Mesenchymal stem cell (in vitro differentiated cells and primary cell): Measurements from ENCODE around the gene AKT1S1.

Source experiments
- DNase-seq: peaks from one replicate; pipeline ENCODE4 v3.0.0-alpha.2; 2013
- H2AFZ ChIP-seq: one replicate; pipeline ENCODE4 v1.6.1; 2013; ENCODE audit warnings: low read depth, mild to moderate bottlenecking, control low read depth, inconsistent platforms, low read length, moderate library complexity
- H2AK5ac ChIP-seq: 2 replicates; pipeline ENCODE4 v1.6.1; 2013; ENCODE audit warnings: low read length, moderate library complexity, mild to moderate bottlenecking, inconsistent platforms; ENCODE audit not compliant: severe bottlenecking
- H2BK120ac ChIP-seq: one replicate; pipeline ENCODE4 v1.6.1; 2013; ENCODE audit warnings: low read depth, mild to moderate bottlenecking, inconsistent platforms, low read length, moderate library complexity
- H2BK12ac ChIP-seq, 2 experiments: one replicate each; pipeline ENCODE4 v1.6.1; 2013; ENCODE audit warnings: inconsistent platforms in 2 of 2, low read length in 2 of 2, mild to moderate bottlenecking in 2 of 2, moderate library complexity in 2 of 2, control low read depth in 1 of 2
- H2BK15ac ChIP-seq: one replicate; pipeline ENCODE4 v1.6.1; 2013; ENCODE audit warnings: mild to moderate bottlenecking, low read depth, inconsistent platforms; ENCODE audit not compliant: poor library complexity, severe bottlenecking
- H2BK5ac ChIP-seq: 2 replicates; pipeline ENCODE4 v1.6.1; 2013; ENCODE audit warnings: low read depth, mild to moderate bottlenecking, low read length, control low read depth, inconsistent platforms; ENCODE audit not compliant: poor library complexity, severe bottlenecking
- H3K14ac ChIP-seq, 2 experiments: one replicate each; pipeline ENCODE4 v1.6.1; 2013; ENCODE audit warnings: inconsistent platforms in 2 of 2, low read length in 2 of 2, control low read depth in 1 of 2, mild to moderate bottlenecking in 1 of 2, moderate library complexity in 1 of 2
- H3K18ac ChIP-seq, 2 experiments: one replicate each; pipeline ENCODE4 v1.6.1; 2013; ENCODE audit warnings: inconsistent platforms in 2 of 2, low read length in 2 of 2, control low read depth in 1 of 2, low read depth in 1 of 2, mild to moderate bottlenecking in 1 of 2
- H3K23ac ChIP-seq, 2 experiments: one replicate each; pipeline ENCODE4 v1.6.1; 2013; ENCODE audit warnings: inconsistent platforms in 2 of 2, low read length in 2 of 2, mild to moderate bottlenecking in 2 of 2, moderate library complexity in 2 of 2, control low read depth in 1 of 2
- H3K27ac ChIP-seq: 2 replicates; pipeline ENCODE4 v1.5.1; 2013; ENCODE audit warnings: mild to moderate bottlenecking, moderate library complexity, low read length, control low read depth, inconsistent platforms; ENCODE audit not compliant: poor library complexity, severe bottlenecking
- H3K27me3 ChIP-seq, 2 experiments: 2 replicates each; pipeline versions ENCODE4 v1.6.1 to v1.7.0; 2013; ENCODE audit warnings: low read length in 2 of 2, mild to moderate bottlenecking in 2 of 2, moderate library complexity in 2 of 2, control low read depth in 1 of 2, inconsistent platforms in 1 of 2; ENCODE audit not compliant: control insufficient read depth in 1 of 2, insufficient read depth in 1 of 2
- H3K36me3 ChIP-seq, 2 experiments: 2 replicates each; pipeline versions ENCODE4 v1.6.1 to v1.7.0; 2013; ENCODE audit warnings: low read length in 2 of 2, control low read depth in 1 of 2, inconsistent platforms in 1 of 2, low read depth in 1 of 2, mild to moderate bottlenecking in 1 of 2; ENCODE audit not compliant: insufficient read depth in 2 of 2, control insufficient read depth in 1 of 2
- H3K4ac ChIP-seq, 2 experiments: one replicate each; pipeline ENCODE4 v1.6.1; 2013; ENCODE audit warnings: inconsistent platforms in 2 of 2, low read length in 2 of 2, mild to moderate bottlenecking in 2 of 2, moderate library complexity in 2 of 2, control low read depth in 1 of 2, low read depth in 1 of 2
- H3K4me1 ChIP-seq: 2 replicates; pipeline ENCODE4 v1.6.1; 2013; ENCODE audit warnings: low read depth, low read length, control low read depth; ENCODE audit not compliant: control insufficient read depth, insufficient read depth
- H3K4me2 ChIP-seq: 2 replicates; pipeline ENCODE4 v1.6.1; 2013; ENCODE audit warnings: low read length, mild to moderate bottlenecking, inconsistent platforms; ENCODE audit not compliant: poor library complexity, severe bottlenecking
- H3K4me3 ChIP-seq, 2 experiments: 2 replicates each; pipeline versions ENCODE4 v1.5.1 to v1.7.0; 2013; ENCODE audit warnings: low read length in 2 of 2, mild to moderate bottlenecking in 2 of 2, control low read depth in 1 of 2, low read depth in 1 of 2; ENCODE audit not compliant: insufficient read depth in 1 of 2
- H3K79me1 ChIP-seq: replicated peaks from 2 replicates; pipeline ENCODE4 v1.6.1; 2013; ENCODE audit warnings: mild to moderate bottlenecking, control low read depth, low read length, inconsistent platforms; ENCODE audit not compliant: poor library complexity, severe bottlenecking
- H3K9ac ChIP-seq: 2 replicates; pipeline ENCODE4 v1.7.0; 2013; ENCODE audit warnings: mild to moderate bottlenecking, low read length, moderate library complexity
- H3K9me3 ChIP-seq: 2 replicates; pipeline ENCODE4 v1.7.0; 2013; ENCODE audit warnings: mild to moderate bottlenecking, low read length; ENCODE audit not compliant: control insufficient read depth
- H4K8ac ChIP-seq: one replicate; pipeline ENCODE4 v1.6.1; 2013; ENCODE audit warnings: inconsistent platforms, mild to moderate bottlenecking, low read length, moderate library complexity
- H4K91ac ChIP-seq: one replicate; pipeline ENCODE4 v1.6.1; 2013; ENCODE audit warnings: mild to moderate bottlenecking, low read length, inconsistent platforms
- WGBS: methylation state at CpG from one replicate; pipeline ENCODE4 v1.1.7; 2013; ENCODE audit warnings: mixed read lengths; 5-methylcytosine and 5-hydroxymethylcytosine counted together

AKT1S1 gene

GRCh38 chr19:49873834-49874233 is 3.3 kb downstream of the AKT1S1 start:
- H3K4me2 ChIP-seq: no peak overlapping the region
- no peak overlapping the region for H3K4me3 ChIP-seq
- no peak overlapping the region for H4K8ac ChIP-seq
- H3K4me1 ChIP-seq: peaks cover 40% of the 10 kb centered on the region
- no peak overlapping the region for H3K23ac ChIP-seq
- peaks cover 34% of the 10 kb centered on the region for H3K79me1 ChIP-seq
- H3K9ac ChIP-seq: peak overlapping the region; percentile 48
- no peak overlapping the region for H3K4ac ChIP-seq
- no peak overlapping the region for H3K27ac ChIP-seq
- H3K27me3 ChIP-seq: no peaks in the 10 kb centered on the region
- H3K36me3 ChIP-seq: peaks cover 33 to 50% of the 10 kb centered on the region in 2 experiments
- no peak overlapping the region for H3K18ac ChIP-seq
- no peak overlapping the region for H2AFZ ChIP-seq
- no peaks in the 10 kb centered on the region for H3K9me3 ChIP-seq
- WGBS: 92% methylated on average over 10 of the region's 10 CpGs
- peak overlapping the region; percentile 65 for H2AK5ac ChIP-seq
- no peak overlapping the region for H2BK120ac ChIP-seq
- H4K91ac ChIP-seq: no peak overlapping the region
- H3K14ac ChIP-seq: no peak overlapping the region
- no peak overlapping the region for H2BK15ac ChIP-seq
- no peak overlapping the region for H2BK12ac ChIP-seq
- no peak for DNase-seq
- H2BK5ac ChIP-seq: no peak overlapping the region

- H4K91ac ChIP-seq: peak overlapping the region; percentile 1
- peak overlapping the region; percentile 20 for H2BK15ac ChIP-seq
- H3K18ac ChIP-seq: no peak overlapping the region
- H3K4me1 ChIP-seq: peaks cover 39% of the 10 kb centered on the region
- WGBS: 97% methylated on average over 25 of the region's 29 CpGs
- no peak for DNase-seq
- H3K4ac ChIP-seq: no peak overlapping the region
- H2AK5ac ChIP-seq: no peak overlapping the region
- peaks cover 29% of the 10 kb centered on the region for H3K79me1 ChIP-seq
- H2BK5ac ChIP-seq: no peak overlapping the region
- H3K9me3 ChIP-seq: no peaks in the 10 kb centered on the region
- no peak overlapping the region for H3K23ac ChIP-seq
- H3K36me3 ChIP-seq: peaks cover 31 to 50% of the 10 kb centered on the region in 2 experiments
- no peak overlapping the region for H3K4me2 ChIP-seq
- no peak overlapping the region for H4K8ac ChIP-seq
- H3K9ac ChIP-seq: no peak overlapping the region
- H2BK12ac ChIP-seq: no peak overlapping the region
- H2AFZ ChIP-seq: no peak overlapping the region
- no peak overlapping the region for H2BK120ac ChIP-seq
- no peak overlapping the region for H3K14ac ChIP-seq
- H3K4me3 ChIP-seq: no peak overlapping the region
- H3K27me3 ChIP-seq: no peaks in the 10 kb centered on the region
- H3K27ac ChIP-seq: no peak overlapping the region
Measured at GRCh38 chr19:49873129-49873521, 4.0 kb downstream of the AKT1S1 start.

GRCh38 chr19:49872245-49873128 is 4.7 kb downstream of the AKT1S1 start:
- Histone ChIP-seq H2BK15ac (peak overlapping the region; percentile 20), H3K27ac (no peak overlapping the region), H3K14ac (no peak overlapping the region), H2BK5ac (no peak overlapping the region), H3K23ac (no peak overlapping the region), H3K4ac (peak overlapping the region in 1 of 2 experiments; percentile 30), H4K8ac (no peak overlapping the region), H3K4me1 (peaks cover 39% of the 10 kb centered on the region), H3K79me1 (peaks cover 29% of the 10 kb centered on the region), H2BK12ac (no peak overlapping the region), H3K36me3 (peaks cover 31 to 50% of the 10 kb centered on the region in 2 experiments), H3K9me3 (no peaks in the 10 kb centered on the region), H3K27me3 (no peaks in the 10 kb centered on the region), H2AFZ (no peak overlapping the region), H3K4me2 (no peak overlapping the region), H3K18ac (no peak overlapping the region), H2AK5ac (no peak overlapping the region), H2BK120ac (no peak overlapping the region), H4K91ac (no peak overlapping the region), H3K4me3 (peak overlapping the region in 1 of 2 experiments; percentile 15), H3K9ac (peak overlapping the region; percentile 35)
- no peak for DNase-seq
- WGBS: 95% methylated on average over 25 of the region's 27 CpGs

GRCh38 chr19:49871349-49871985 is 5.7 kb downstream of the AKT1S1 start:
- Histone ChIP-seq H3K4me1 (peaks cover 39% of the 10 kb centered on the region), H3K9ac (peak overlapping the region; percentile 35), H2BK120ac (no peak overlapping the region), H3K18ac (no peak overlapping the region), H3K4me2 (no peak overlapping the region), H2AK5ac (no peak overlapping the region), H2AFZ (no peak overlapping the region), H3K4me3 (no peak overlapping the region), H3K14ac (no peak overlapping the region), H4K8ac (no peak overlapping the region), H4K91ac (no peak overlapping the region), H3K27me3 (no peaks in the 10 kb centered on the region), H3K27ac (no peak overlapping the region), H2BK15ac (no peak overlapping the region), H2BK12ac (peak overlapping the region in 1 of 2 experiments; percentile 29), H2BK5ac (no peak overlapping the region), H3K23ac (no peak overlapping the region), H3K36me3 (peaks cover 31 to 50% of the 10 kb centered on the region in 2 experiments), H3K4ac (peak overlapping the region in 1 of 2 experiments; percentile 30), H3K79me1 (peaks cover 29% of the 10 kb centered on the region), H3K9me3 (no peaks in the 10 kb centered on the region)
- DNase-seq: no peak
- WGBS: 81% methylated on average over 15 of the region's 17 CpGs
